CD4-positive, alpha-beta T cell treated with Interleukin-4 for 1 hour (primary cell): Measurements from ENCODE around the gene VPS37D.
"Not testable (repeated sequence)": the region's sequence is repeated elsewhere in the genome, so short reads cannot be mapped to it uniquely, and the experiment has no call there.

Source experiments
- DNase-seq, 2 donors: peaks; one replicate each; pipeline ENCODE4 v3.0.0-alpha.2; 2020 to 2022

VPS37D gene

DNA sequence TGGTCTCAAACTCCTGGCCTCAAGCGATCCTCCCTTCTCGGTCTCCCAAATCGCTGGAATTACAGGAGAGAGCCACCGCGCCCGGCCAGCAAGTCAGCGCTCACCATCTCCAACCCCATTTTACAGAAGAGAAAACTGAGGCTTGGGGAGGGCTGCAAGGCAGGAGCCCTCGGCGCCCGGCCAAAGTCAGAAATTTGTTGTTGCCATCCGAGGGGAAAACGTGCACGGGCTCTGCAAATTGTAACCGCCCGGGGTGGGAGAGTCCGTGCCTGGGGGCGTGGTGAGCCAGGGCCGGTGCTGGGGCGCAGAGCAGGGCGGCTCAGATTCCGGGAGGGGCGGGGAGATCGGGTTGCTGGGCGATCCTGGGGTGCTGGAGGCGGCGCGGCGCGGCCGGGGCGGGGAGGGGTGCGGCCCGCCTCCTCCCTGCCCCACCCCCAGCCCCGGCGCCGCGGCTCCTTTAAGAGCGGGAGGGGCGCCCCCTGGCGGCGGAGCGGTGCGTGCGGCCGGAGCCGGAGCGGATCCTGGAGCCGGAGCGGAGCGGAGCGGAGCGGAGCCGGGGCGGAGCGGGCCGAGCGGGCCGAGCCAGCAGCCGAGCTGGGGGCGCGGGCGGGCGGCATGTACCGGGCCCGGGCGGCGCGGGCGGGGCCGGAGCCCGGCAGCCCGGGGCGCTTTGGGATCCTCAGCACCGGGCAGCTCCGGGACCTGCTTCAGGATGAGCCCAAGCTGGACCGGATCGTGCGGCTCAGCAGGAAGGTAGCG lies at the start of gene VPS37D:
Gene VPS37D, plus strand, starts transcription at position 488 of the 759 bp plus-strand sequence. Its CDS starts 128 bp downstream, at position 616.
- DNase-seq, result peak; percentile 91 to 93

- DNase-seq, result no peak
Observed at GRCh38 chr7:73618538-73618937, 49.1 kb upstream of the VPS37D start.

- DNase-seq, result not testable (repeated sequence)
Observed at GRCh38 chr7:73619394-73619793, 48.2 kb upstream of the VPS37D start.

DNA sequence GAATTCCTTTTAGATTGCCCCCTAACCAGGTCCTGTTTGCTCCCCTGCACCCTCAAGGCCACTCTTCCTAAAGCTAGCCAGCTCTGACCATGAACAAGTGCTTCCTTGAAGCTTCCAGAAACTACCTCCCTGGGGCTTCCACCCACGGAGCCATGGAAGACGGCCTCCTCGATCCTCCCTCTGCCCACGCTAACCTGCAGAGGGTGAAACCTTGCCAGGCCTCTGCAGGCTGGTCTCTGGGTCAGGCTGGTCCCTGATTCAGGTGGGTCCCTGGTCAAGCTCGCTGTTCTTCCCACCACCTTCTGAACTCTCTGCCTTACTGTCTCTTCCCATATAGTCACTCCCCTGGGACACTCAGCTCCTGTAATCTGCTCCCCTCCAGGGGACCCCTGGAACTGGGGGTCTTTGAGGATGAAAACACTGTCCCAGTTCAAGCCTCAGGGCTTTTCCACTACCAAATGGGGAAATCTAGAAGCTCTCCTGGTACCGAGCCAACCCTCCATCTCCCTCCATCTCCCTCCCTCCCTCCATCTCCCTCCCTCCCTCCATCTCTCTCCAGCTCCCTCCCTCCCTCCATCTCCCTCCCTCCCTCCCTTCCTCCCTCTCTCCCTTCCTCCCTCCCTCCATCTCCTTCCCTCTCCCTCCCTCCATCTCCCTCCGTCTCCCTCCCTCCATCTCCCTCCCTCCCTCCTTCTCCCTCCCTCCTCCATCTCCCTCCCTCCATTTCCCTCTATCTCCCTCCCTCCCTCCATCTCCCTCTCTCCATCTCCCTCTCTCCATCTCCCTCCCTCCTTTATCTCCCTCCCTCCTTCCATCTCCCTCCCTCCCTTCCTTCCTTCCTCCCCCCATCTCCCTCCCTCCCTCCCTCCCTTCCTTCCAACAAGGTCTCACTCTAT lies 46.2 kb upstream of the VPS37D start:
- no peak for DNase-seq

DNA sequence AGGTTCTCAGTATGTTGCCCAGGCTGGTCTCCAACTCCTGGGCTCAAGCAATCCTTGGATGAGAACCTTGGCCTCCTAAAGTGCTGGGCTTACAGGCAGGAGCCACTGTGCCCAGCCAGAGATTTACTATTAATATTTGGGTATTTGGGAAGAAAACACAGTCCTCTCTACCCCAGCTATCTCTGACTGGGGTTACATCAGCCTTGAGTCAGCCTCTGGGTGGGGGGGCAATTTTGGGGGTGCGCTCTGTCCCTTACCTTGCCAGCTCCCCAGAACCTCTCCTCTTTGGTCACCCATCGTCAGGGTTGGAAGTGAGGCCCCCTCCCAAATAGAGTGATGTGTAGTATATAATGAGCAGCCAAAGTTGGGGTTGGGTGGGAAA lies 45.1 kb upstream of the VPS37D start:
- DNase-seq, result no peak

GRCh38 chr7:73622909-73623797 lies 44.5 kb upstream of the VPS37D start:
- no peak for DNase-seq

GRCh38 chr7:73623798-73624668 lies 43.6 kb upstream of the VPS37D start, which contains the start of gene MLXIPL:
Gene MLXIPL (minus strand): TSS chr7:73624522. CDS start chr7:73624492, 30 bp downstream.
- DNase-seq, result peak; percentile 39 to 52

GRCh38 chr7:73624669-73625001 lies 43.0 kb upstream of the VPS37D start:
- no peak for DNase-seq

GRCh38 chr7:73625276-73625675 lies 42.4 kb upstream of the VPS37D start:
- DNase-seq, result no peak

- DNase-seq, result no peak
Observed at GRCh38 chr7:73626814-73627213, 40.8 kb upstream of the VPS37D start.

DNA sequence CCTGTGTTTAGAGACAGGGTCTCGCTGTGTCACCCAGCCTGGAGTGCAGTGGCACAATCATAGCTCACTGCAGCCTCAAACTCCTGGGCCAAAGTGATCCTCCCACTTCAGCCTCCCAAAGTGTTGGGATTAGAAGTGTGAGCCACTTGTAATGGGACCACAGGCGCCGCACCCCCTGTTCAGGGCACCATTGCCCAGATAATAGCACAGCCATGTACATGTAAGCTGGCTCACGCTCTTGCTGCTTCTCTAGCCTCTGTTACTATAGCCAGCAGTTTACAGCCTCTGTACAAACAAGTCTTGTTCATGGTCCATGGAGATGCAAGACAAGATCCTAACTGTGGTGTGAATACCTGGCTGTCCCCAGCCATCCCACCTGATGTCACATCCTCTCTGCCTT lies 39.1 kb upstream of the VPS37D start:
- no peak for DNase-seq

GRCh38 chr7:73631558-73631957 lies 36.1 kb upstream of the VPS37D start:
- DNase-seq, result no peak

GRCh38 chr7:73633323-73633722 lies 34.3 kb upstream of the VPS37D start:
- DNase-seq, result no peak

DNA sequence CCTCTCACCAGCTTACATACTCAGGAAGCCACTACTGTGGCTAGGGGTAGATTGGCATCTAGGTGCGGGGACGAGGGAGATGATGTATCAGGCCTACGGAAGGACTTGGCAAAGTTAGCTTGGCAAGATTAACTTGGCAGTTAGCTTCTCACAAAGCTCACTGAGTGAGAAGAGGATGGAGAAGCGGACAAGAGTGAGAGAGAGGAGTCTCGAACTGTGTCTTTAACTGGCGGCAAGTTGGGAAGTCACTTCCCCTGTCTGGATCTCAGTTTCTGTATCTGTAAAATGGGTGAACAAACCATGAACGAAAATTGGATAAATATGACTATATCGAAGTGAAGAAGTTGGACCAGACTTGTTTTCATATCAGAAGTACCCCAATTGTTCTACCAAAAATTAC lies 33.8 kb upstream of the VPS37D start:
- DNase-seq, result no peak

GRCh38 chr7:73635428-73636200 lies 32.0 kb upstream of the VPS37D start:
- no peak for DNase-seq

GRCh38 chr7:73638911-73639310 lies 28.7 kb upstream of the VPS37D start:
- DNase-seq, result no peak

DNA sequence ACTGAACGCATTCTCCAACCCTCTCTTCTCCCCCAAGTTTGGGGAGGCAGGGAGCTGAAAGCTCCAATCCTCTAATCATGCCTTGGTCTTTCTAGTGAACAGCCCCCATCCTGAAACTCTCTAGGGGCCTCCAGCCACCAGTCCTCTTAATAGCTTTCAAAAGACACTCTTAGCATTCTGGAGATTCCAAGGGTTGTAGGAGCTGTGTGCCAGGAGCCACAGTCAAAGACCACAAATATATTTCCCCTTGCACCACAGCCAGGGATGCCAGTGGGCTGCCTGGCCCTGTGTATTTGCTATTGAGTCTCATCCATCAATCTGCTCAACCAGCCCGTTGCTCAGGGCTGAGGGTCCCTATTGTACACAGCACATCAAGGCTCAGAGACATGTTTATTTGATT lies 24.8 kb upstream of the VPS37D start:
- no peak for DNase-seq

DNA sequence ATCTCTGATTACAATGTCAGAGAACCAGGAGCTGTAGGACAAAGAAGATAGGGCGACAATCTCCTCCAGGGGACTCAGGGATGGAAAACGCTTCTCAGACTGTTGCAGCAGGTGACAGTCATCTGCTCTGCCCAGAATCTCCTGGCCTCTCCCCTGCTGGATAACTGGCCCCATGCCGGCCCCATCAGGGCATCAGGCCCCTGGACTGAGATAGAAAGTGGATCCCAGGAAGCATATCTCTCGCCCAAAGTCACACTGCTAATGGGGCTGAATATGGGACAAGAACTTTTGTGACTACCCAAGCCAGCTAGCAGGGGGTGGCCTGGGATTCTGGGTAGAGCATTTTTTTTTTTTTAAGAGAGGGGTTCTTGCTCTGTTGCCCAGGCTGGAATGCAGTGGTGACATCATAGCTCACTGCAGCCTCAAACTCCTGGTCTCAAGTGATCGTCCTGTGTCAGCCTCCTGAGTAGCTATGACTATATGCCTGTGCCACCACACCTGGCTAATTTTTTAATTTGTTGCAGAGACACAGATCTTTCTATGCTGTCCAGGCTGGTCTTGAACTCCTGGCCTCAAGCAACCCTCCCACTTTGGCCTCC lies 22.8 kb upstream of the VPS37D start:
- no peak for DNase-seq

- no peak for DNase-seq
Observed at GRCh38 chr7:73645643-73646174, 21.9 kb upstream of the VPS37D start.
